K562 (cell line): ENCODE measurements around the gene POLN. TPM values are rescaled to one million over a fixed set of nuclear protein-coding genes. Genes with fewer than 3 reads are reported as not detected.

Experiments used
- ATAC-seq: fragments of 200-7000 bp; cut with Tn5 transposase; 3 replicates; pipeline ENCODE4 v1.9.1; 2020; ENCODE audit warnings: moderate library complexity
- BruUV-seq: library from RNA; stranded (reverse); fragments of 400-500 nt; replicated peaks from 2 replicates; lab custom pipeline; 2021; lab: Mats Ljungman, UMichigan
- CTCF ChIA-PET: fragments of 300-600 bp; formaldehyde crosslinking; extraction: SDS; loops from one replicate; lab custom pipeline; 2021; ENCODE audit warnings: low intra/inter-chr PET ratio; lab: Yijun Ruan, JAX
- POLR2A ChIA-PET: fragments of 300-600, 350-650 bp; sonication (Branson Sonifier 250); formaldehyde crosslinking; extraction: SDS; loops from one replicate; lab custom pipeline; 2021; ENCODE audit warnings: antibody characterized with exemption, inconsistent platforms; lab: Yijun Ruan, JAX
- DNase-seq, 4 experiments: peaks; one replicate each; pipeline versions ENCODE4 v3.0.0 to v3.0.0-alpha.2; 2011 to 2018; ENCODE audit warnings: low spot score in 3 of 4, mixed read lengths in 3 of 4; ENCODE audit errors: extremely low read depth in 1 of 4
- FAIRE-seq: peaks from 2 replicates; lab custom pipeline; 2011; peaks lifted over from hg19 to GRCh38; lab: Jason Lieb, UNC
- H2AFZ ChIP-seq: 2 replicates; pipeline ENCODE4 v1.6.0; 2011; ENCODE audit warnings: low read depth, low read length, control low read depth, inconsistent platforms
- H3K27ac ChIP-seq: fragments of 200-600 bp; 3 replicates; pipeline ENCODE4 v1.8.0; 2011; ENCODE audit warnings: low read depth, mild to moderate bottlenecking, control low read depth, inconsistent platforms, low read length, moderate library complexity, mixed read lengths; ENCODE audit errors: extremely low read depth
- H3K27me3 ChIP-seq, 2 experiments: fragments of 300-600 bp in 1 of 2; 2 replicates in 1 of 2; 3 replicates in 1 of 2; pipeline versions ENCODE4 v1.6.0 to v1.8.0; 2011; ENCODE audit warnings: inconsistent platforms in 2 of 2, low read length in 2 of 2, mild to moderate bottlenecking in 1 of 2, mixed read lengths in 1 of 2, moderate library complexity in 1 of 2; ENCODE audit not compliant: control insufficient read depth in 2 of 2, insufficient read depth in 2 of 2
- H3K36me3 ChIP-seq: fragments of 300-600 bp; 3 replicates; pipeline ENCODE4 v1.8.0; 2011; ENCODE audit warnings: mild to moderate bottlenecking, low read length, inconsistent platforms; ENCODE audit not compliant: control insufficient read depth, insufficient read depth
- H3K4me1 ChIP-seq, 2 experiments: fragments of 200-600 bp in 1 of 2; replicated peaks in 1 of 2; 2 replicates in 1 of 2; 3 replicates in 1 of 2; pipeline versions ENCODE4 v1.5.1 to v1.8.0; 2011; ENCODE audit warnings: inconsistent platforms in 2 of 2, low read length in 2 of 2, mild to moderate bottlenecking in 1 of 2, mixed read lengths in 1 of 2, moderate library complexity in 1 of 2; ENCODE audit not compliant: control insufficient read depth in 2 of 2, insufficient read depth in 2 of 2
- H3K4me2 ChIP-seq: 2 replicates; pipeline ENCODE4 v1.6.1; 2011; ENCODE audit warnings: low read length, control low read depth, inconsistent platforms, mixed read lengths; ENCODE audit not compliant: insufficient read depth
- H3K4me3 ChIP-seq: fragments of 200-600 bp; sonication (generic), shearing (Covaris generic); 2 replicates; pipeline ENCODE4 v1.5.1; 2016; ENCODE audit warnings: control low read depth, inconsistent platforms
- H3K79me2 ChIP-seq: fragments of 200-600 bp; 3 replicates; pipeline ENCODE4 v1.8.0; 2011; ENCODE audit warnings: low read length, inconsistent platforms; ENCODE audit not compliant: control insufficient read depth, insufficient read depth
- H3K9ac ChIP-seq, 2 experiments: 2 replicates each; pipeline versions ENCODE4 v1.6.0 to v1.6.1; 2011; ENCODE audit warnings: low read depth in 2 of 2, low read length in 2 of 2, control low read depth in 1 of 2, inconsistent platforms in 1 of 2, mild to moderate bottlenecking in 1 of 2, mixed read lengths in 1 of 2; ENCODE audit not compliant: insufficient read depth in 1 of 2
- H3K9me1 ChIP-seq: one replicate; pipeline ENCODE4 v1.6.0; 2011; ENCODE audit warnings: inconsistent platforms, mild to moderate bottlenecking, low read length, moderate library complexity; ENCODE audit not compliant: control insufficient read depth, insufficient read depth
- H3K9me3 ChIP-seq: replicated peaks from 2 replicates; pipeline ENCODE4 v1.5.1; 2011; ENCODE audit warnings: low read depth, low read length, inconsistent platforms; ENCODE audit not compliant: control insufficient read depth, insufficient read depth
- H4K20me1 ChIP-seq: replicated peaks from 2 replicates; pipeline ENCODE4 v1.6.1; 2011; ENCODE audit warnings: low read length, inconsistent platforms, mixed read lengths; ENCODE audit not compliant: control insufficient read depth, insufficient read depth
- GABPA ChIP-seq: fragments of 200-800 bp; sonication (Bioruptor generic); conservative IDR thresholded peaks from 2 replicates; pipeline ENCODE4 v1.6.1; 2016; ENCODE audit warnings: low read depth, missing genetic modification characterization, missing compliant biosample characterization
- GTF2F1 ChIP-seq: IDR thresholded peaks from 2 replicates; pipeline ENCODE4 v1.6.1; 2011; ENCODE audit warnings: low read depth, low read length, improper control_type of control experiment
- LARP7 ChIP-seq: fragments of 450-650 bp; IDR thresholded peaks from 2 replicates; pipeline ENCODE4 v1.6.1; 2016
- POLR2H ChIP-seq: IDR thresholded peaks from 2 replicates; pipeline ENCODE4 v1.6.1; 2016; ENCODE audit warnings: missing genetic modification characterization, low read depth, mild to moderate bottlenecking, control low read depth, missing compliant biosample characterization, moderate library complexity
- SAFB ChIP-seq: fragments of 200-400 bp; formaldehyde crosslinking; IDR thresholded peaks from 2 replicates; pipeline ENCODE4 v1.6.1; 2017; ENCODE audit warnings: low read depth, low read length, borderline replicate concordance
- ZNF551 ChIP-seq: fragments of 250-450 bp; sonication (Bioruptor Pico); IDR thresholded peaks from 2 replicates; pipeline ENCODE4 v1.5.0; 2021; ENCODE audit warnings: mild to moderate bottlenecking, moderate library complexity
- WGBS: fragments of 100-300 bp; shearing (Covaris generic); methylation state at CpG from one replicate; pipeline ENCODE4 v1.1.6; 2016; ENCODE audit warnings: low coverage, mixed read lengths; ENCODE audit not compliant: insufficient coverage; ENCODE audit errors: missing lambda C conversion rate; 5-methylcytosine and 5-hydroxymethylcytosine counted together
- in situ Hi-C: fragments of 300-500 bp; cut with MboI; formaldehyde crosslinking; loops from 4 replicates; pipeline ENCODE4 v1.15.0; 2018; ENCODE audit warnings: inconsistent platforms, mixed read lengths
- intact Hi-C: fragments of 100-400 bp; cut with micrococcal nuclease; formaldehyde crosslinking; loops from 2 replicates; pipeline ENCODE4 v1.14.2; 2022
- polyA plus RNA-seq, 8 experiments: library from polyadenylated mRNA; depleted of rRNA in 4 of 8; stranded (reverse) in 5 of 8; unstranded in 3 of 8; fragments of >200 nt; fragmentation: Nextera tagmentation in 2 of 8; fragmentation: Illumina TruSeq in 1 of 8; extraction: Ambion mirVana in 2 of 8; extraction: Trizol in 1 of 8; gene quantifications; 2 replicates each; pipeline versions ENCODE4 v1.2.1 to v1.2.3, GENCODE V29; 2011 to 2014; ENCODE audit warnings: inconsistent platforms in 1 of 8, missing spikeins in 1 of 8
- total RNA-seq, 7 experiments: library from RNA; depleted of rRNA in 6 of 7; stranded (reverse); fragments of >200 nt in 6 of 7; fragmentation: Illumina TruSeq in 2 of 7; extraction: Trizol in 2 of 7; gene quantifications; 2 replicates each; pipeline versions ENCODE4 v1.2.1 to v1.2.3, GENCODE V29; 2011 to 2021; ENCODE audit warnings: low replicate concordance in 1 of 7
- TF ChIP-seq, protein P1 (sequence below): fragments of 450-650 bp; IDR thresholded peaks from 2 replicates; pipeline ENCODE4 v1.7.1; 2018; ENCODE audit warnings: mild to moderate bottlenecking, low read depth; ENCODE audit not compliant: partially characterized antibody

The POLN gene
- total and polyA plus RNA-seq, 9 of the 15 experiments (the other 6 are each of a cell fraction or from before 2014, with no cell fraction given), result 0.08 to 0.91 (median 0.32) TPM

DNA sequence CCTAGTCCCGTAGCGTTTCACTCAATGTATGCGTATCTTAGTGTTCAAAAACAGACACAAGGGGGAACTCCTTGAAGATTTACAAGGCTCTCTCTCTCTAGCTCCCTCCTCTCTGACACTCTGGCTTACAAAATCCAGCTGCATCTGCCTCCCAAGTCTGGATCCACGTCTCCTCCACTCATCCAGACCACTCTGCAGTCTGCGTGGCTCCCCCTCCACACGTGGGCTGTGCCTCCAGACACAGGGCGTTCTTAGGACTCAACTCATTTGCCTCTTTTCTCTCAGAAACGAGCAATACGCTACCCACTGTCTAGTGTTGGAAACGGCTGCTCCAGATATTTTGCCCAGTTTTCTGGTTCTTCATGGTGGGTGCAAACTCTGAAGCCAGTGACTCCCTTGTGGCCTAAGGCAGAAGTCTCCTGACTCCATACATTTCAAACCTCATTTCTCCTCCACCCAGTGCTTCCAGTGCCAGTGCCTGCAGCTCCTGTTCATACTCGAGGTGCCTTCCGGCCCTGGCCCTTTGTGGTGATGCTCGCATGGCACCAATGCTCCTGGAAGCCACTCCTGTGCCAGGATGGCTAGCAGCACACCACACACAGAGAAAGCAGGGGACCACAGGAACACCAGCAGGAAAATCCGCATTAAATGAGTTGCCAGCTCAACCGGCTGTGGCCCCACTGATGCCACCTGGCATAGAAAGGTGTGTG is 158.7 kb downstream of the POLN start:
- Histone ChIP-seq H3K4me1 (peaks cover 0 to 9% of the 10 kb centered on the region in 2 experiments; a peak in 2 of 5 replicates), H3K9me1 (no peaks in the 10 kb centered on the region), H3K4me2 (no peak overlapping the region), H2AFZ (no peak overlapping the region), H3K9me3 (no peaks in the 10 kb centered on the region), H3K27me3 (peaks cover 27 to 68% of the 10 kb centered on the region in 2 experiments; a peak in 4 of 5 replicates), H3K27ac (no peak overlapping the region), H4K20me1 (no peaks in the 10 kb centered on the region), H3K9ac (peak overlapping the region in 1 of 2 experiments; percentile 40; a peak in 1 of 4 replicates), H3K79me2 (no peaks in the 10 kb centered on the region), H3K36me3 (no peaks in the 10 kb centered on the region), H3K4me3 (no peak overlapping the region)
- ChIA-PET CTCF (no interaction called here), POLR2A (interaction anchor here (0.7 to 1.4 kb wide), 2 partner anchors 8 to 9 kb away, joined by 3 to 6 read pairs; no protein-coding TSS in a partner anchor)
- intact Hi-C loops (no loop called here), in situ Hi-C loops (no loop called here)
- DNase-seq (no peak), FAIRE-seq (no peak), ATAC-seq (peak; percentile 42; the same call in 2 of the 3 replicates)
- no TSS peak for BruUV-seq
- TF ChIP-seq POLR2H (tag) (no peak), LARP7 (no peak), GTF2F1 (no peak), GABPA (no peak), SAFB (no peak), ZNF551 (CRISPR knock-in tag) (no peak)
- TF ChIP-seq, protein P1, sequence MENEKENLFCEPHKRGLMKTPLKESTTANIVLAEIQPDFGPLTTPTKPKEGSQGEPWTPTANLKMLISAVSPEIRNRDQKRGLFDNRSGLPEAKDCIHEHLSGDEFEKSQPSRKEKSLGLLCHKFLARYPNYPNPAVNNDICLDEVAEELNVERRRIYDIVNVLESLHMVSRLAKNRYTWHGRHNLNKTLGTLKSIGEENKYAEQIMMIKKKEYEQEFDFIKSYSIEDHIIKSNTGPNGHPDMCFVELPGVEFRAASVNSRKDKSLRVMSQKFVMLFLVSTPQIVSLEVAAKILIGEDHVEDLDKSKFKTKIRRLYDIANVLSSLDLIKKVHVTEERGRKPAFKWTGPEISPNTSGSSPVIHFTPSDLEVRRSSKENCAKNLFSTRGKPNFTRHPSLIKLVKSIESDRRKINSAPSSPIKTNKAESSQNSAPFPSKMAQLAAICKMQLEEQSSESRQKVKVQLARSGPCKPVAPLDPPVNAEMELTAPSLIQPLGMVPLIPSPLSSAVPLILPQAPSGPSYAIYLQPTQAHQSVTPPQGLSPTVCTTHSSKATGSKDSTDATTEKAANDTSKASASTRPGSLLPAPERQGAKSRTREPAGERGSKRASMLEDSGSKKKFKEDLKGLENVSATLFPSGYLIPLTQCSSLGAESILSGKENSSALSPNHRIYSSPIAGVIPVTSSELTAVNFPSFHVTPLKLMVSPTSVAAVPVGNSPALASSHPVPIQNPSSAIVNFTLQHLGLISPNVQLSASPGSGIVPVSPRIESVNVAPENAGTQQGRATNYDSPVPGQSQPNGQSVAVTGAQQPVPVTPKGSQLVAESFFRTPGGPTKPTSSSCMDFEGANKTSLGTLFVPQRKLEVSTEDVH, result no peak
- 5% methylated on average over 15 of the region's 15 CpGs for WGBS
